Measurements from ENCODE around the gene ZBTB34.

GRCh38 chr9:126914458-126915280 lies 54.2 kb downstream of the ZBTB34 start, which contains the start of gene RALGPS1:
- no peak for TF ChIP-seq EZH2 (IDR thresholded peaks at IDR 0.05; ENCODE audit: borderline replicate concordance)
- no peak for TF ChIP-seq EZH2phosphoT487 (IDR thresholded peaks at IDR 0.05; ENCODE audit: low read depth, severe bottlenecking, unreplicated experiment)
- no peak for TF ChIP-seq CTCF (IDR thresholded peaks at IDR 0.05; ENCODE audit: poor library complexity)
